HG03378 (cell line): ENCODE measurements around the gene KLK13.

Experiments
- ATAC-seq: cut with Tn5 transposase; IDR thresholded peaks from one replicate; pipeline ENCODE4 v1.9.1; 2021; ENCODE audit warnings: mild to moderate bottlenecking, moderate library complexity; ENCODE audit not compliant: unreplicated experiment

Gene KLK13

DNA sequence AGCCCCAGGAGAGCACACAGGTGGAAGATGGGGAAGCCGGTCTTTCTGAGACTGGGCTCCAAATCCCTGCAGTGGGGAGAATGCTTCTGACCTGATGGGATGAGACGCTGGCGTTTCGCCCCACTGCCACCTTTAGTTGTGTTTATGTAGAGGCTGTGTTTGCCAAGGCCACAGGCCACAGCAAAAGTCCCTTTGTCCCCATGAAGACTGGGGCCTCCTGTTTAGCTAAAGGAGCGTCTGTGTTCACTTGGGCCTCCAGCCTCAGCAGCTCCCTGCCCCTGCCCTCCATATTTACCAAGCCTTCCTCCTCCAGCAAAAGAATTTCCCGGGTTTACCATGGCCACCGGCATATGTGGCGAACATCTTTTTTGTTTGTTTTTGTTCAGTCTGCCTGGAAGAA, 28.2 kb upstream of the KLK13 start:
- no peak for ATAC-seq

DNA sequence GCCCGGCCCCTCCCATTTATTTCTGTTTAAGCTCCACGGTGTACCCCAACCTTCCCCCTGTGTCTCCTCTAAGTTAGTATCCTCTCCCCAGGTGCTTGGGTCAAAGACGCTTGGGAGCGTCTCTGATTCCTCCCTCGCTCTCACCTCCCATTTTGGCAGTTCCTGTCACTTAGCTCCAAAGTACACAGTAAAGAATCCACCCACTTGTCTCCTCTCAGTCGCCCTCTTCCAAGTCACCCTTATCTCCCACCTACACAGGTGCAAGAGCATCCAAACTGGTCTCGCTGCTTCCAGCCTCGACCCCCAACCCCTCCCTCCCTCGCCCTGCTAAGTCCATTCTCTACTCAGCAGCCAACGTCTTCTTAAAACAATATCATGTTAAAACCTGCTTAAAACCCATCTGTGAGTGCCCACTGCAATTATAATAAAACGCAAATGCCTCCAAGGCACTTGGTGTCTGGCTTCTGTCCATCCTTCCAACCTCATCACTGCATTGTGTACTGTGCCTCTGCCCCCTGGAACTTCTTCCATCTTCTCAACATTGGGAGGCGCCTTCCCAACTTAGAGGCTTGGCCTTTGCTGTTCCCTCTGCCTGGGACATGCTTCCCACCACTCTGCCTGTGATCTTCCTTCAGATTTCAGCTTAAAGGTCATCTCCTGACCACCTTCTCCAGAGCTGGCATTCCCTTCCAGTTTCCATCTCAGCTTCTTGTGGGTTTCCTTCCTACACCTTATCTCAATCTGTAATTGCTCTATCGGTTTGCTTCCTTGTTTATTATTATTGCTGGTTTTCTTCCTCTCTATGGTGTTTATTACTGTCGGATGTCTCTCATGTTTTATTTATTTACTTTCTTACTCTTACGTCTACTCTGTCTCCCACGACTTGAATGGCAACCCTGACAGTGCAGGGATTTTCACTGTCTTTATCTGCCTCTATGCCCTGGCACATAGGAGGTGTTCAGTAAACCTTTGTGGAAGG, 27.3 kb upstream of the KLK13 start:
- ATAC-seq = no peak

DNA sequence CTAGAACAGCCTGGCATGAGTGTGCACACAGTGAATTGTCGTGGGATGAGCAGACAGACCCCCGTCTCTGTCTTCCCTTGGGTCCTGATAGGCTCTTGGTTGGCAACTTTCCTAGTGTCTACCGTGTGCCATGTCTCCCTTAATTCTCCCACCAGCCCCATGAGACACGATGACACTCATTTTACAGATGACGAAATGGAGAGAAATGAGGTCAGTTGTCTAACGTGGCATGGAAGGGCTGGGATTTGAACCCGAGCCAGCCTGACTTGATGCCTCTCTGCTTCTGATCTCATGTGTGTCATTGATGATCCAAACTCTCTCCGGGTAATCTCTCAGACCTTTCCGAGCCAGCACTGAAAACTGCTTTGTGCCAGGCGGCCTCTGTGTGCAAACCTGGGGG, 26.2 kb upstream of the KLK13 start:
- no peak for ATAC-seq

DNA sequence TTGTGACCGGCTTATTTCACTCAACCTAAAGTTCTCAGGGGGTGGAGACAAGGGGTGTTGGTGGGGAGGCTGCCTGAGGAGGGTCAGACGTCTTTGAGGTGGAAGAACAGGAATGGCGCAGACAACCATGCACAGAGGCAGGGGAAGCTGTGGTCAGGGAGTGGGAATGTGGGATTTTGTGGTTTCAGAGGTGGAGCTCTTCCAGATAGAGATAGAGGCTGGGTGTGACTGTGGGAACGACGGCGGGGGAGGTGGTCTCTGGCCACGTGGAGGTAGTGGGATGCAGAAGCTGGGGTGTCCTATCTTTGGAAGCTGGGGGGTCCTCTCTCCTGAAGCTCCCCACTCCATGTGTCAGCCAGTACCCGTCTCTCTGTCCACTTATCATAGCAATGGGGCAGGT, 25.6 kb upstream of the KLK13 start:
- ATAC-seq = no peak

DNA sequence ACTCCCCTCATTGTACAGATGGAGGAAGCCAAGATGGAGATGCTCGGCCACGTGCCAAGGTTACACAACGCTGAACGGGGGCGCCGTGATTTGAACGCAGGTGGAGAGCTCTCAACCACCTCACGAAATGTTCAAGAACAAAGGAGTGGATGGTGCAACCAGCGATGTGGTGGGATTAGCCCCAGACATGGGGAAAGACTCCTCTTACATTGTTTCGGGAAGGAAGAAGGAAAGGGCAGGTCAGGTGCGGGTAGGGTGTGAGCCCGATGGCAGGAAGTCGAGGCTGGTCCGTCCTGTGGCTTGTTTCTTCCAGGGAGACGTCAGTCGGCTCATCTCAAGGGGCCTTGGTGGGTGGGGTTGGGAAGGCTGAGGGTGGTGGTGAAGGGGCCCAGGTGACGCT, 24.9 kb upstream of the KLK13 start:
- ATAC-seq = no peak

DNA sequence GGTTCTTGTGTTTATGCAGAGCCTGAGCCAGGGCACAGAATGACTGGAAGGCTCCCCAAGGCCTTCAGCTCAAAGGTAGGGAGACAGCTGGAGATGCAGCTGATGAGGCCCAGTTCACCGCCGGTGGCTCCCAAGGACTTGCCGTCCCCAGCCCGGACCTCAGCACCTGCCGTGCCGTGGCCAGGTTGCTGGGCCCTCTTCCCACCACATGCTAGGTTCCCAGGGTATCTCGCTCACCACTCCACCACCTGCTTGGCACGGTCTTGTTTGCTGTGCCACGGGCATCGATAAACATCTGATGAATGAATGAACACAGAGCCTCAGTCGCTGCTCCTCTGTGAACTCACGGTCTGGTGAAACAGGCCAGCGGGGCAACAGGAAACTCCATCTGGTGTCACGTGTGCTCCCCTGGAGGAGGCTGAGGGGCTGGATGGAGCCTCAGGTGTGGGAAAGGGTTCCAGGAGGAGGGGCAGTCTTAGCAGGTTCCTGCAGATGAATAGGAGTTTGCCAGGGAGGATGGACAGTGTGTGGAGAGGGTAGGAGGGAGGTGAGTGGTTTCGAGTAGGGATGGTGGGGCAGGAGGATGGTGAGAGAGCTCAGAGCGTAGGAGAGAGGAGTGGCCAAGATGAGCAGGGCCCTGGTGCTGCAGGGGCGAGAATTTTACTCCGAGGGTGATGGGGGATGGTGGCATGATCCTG, 21.4 kb upstream of the KLK13 start:
- ATAC-seq = no peak

DNA sequence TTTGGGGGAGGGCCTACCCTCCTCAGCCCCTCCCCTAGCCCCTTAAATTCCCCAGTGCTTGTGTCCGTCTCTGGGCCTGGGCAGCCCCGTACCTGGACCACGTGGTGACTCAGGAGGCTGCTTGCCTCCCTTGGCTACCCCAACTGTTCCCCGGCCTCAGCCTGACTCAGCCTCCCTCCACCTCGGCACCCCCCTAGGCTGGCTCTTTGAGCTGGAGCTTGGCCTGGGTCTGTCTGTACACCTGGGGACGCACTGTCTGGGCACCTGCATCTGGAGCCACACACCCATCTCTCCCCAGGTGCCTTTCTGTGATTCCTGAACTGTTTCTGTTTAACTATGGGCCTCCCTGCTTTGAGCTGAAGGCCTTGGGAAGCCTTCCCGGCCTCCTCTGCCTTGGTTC, 19.6 kb upstream of the KLK13 start:
- ATAC-seq = no peak

DNA sequence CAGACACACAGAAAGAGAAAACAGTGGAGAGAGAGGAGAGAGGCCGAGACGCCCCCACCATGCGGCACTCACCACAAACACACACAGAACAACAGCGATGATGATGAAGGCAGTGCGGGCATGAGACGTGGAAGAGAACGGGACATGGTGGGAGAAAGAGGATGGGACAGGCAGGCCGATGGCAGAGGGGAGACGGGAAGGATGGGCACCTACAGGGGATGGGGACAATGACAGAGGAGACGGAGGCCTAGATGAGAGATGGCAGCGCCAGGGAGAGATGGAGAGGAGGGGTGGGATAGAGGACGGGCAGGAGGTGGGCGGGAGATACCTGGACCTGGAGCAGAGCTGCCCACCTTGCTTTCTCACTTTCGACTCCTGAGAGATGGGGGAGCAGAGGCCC, 18.9 kb upstream of the KLK13 start:
- ATAC-seq = no peak

DNA sequence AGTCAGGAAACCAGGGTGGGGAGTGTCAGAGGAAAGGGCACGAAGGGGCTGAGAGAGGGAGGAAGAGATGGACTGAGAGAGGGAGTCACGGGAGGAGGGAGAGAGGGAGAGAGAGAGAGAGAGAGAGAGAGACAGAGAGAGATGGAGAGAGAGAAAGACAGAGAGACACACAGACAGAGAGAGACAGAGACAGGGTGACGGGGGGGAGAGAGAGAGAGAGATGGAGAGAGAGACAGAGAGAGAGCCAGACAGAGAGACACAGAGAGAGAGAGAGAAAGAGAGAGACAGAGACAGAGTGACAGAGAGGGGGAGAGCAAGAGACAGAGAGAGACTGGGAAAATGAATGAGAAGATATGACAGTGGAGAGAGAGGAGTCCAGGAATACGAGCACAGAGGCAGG, 18.3 kb upstream of the KLK13 start:
- ATAC-seq = no peak

DNA sequence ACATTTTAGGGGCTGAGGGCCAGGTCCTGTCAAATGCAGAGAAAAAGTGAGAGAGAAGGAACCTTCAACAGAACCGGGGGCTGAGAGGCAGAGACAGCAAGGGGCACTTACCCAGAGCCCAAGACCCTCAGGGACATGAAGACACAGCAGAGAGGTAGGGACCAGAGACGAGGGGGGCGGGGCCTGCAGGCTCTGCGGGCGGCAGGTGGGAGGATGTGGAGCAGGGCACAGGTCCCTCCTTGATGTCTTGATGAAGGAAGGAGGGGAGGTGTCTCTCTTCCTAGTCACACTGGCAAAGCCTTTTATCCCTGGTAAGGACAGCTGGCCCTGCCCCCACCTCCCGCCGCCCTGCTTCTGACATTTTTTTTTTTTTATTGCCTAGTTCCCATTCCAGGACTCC, 17.7 kb upstream of the KLK13 start, which contains the start of gene KLK14:
KLK14 (minus strand) TSS at position 277 of the 400 bp plus-strand sequence; CDS start at position 4, 273 bp downstream.
- ATAC-seq = no peak

DNA sequence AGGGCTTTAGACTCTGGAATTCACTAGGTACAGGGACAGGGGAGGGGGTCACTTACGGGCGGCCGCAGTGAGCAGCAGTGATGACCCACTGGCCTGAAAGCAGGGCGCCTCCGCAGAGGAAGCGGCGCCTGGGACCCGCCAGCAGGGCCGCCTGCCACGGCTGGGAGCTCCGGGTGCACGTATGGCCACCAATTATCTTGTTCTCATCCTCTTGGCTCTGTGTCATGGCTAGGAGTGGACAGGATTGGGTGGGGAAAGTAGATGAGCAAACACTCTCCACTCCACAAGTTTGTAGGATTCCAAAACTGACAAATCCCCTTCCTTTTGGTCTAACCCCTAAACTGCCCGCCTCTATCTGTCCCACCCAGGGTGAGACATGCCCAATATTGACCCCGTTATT, 16.6 kb upstream of the KLK13 start:
- no peak for ATAC-seq

DNA sequence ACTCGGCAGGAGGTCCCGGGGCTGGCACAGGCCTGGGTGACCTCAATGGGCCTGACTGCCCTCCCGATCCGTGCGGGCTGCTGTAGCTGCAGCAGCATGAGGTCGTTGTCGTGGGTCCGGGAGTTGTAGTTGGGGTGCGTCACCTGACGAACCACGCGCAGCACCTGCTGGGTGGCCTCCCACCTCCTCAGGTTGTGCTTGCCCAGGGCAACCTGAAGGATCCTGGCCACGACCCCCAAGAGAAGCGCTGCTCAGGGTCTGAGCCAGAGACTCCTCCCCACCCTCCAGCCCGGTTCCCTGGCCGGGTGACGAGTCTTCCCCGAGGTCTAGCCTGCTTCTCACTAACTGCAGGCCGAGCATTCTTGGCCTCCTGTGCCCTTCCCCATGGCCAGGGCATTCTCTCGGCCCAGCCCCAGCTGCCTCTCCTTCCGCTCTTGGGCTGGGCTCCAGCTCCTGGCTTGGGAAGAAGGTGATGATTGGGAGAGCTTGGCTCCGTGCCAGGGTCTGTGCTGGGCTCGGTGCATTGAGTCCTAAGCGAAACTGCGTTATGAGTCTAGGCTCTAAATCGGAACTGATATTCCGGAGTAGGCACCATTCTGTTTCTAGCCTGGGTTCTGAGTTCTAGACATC, 14.7 kb upstream of the KLK13 start:
- ATAC-seq = no peak

DNA sequence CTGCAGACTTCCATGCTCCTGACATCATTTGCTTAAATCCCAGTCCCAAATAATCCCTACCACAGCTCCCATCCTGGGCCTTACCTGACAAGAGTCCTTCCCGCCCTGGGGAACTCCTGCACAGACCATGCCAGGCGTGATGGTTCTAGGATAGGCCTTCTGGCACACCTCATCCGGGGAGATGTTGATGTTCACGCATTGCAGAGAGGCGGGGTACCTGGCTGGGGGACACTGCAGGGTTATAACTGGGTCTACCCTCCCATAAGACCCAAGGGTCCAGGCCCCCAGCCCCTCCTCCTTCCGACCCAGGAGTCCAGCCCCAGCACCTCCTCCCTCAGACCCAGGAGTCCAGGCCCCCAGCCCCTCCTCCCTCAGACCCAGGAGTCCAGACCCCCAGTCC, 13.8 kb upstream of the KLK13 start:
- no peak for ATAC-seq

DNA sequence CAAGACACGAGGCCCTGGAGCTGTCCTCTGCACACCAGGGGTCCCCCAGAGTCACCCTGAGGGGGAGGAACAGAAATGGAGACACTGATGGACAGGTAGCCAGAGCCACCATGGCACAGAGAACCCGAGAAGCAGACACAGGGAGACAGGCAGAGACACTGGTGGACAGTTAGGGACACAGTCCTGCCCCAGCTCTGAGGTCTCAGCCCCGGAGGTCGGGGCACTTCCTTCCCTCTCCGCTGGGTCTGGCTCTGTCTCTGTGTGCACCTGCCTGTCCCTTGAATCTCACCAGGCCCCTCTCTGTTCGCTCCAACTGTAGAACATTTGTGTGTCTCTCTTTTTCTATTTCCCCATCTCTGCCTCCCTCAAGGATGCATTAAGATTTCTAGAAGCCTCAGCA, 13.2 kb upstream of the KLK13 start:
- ATAC-seq = no peak

DNA sequence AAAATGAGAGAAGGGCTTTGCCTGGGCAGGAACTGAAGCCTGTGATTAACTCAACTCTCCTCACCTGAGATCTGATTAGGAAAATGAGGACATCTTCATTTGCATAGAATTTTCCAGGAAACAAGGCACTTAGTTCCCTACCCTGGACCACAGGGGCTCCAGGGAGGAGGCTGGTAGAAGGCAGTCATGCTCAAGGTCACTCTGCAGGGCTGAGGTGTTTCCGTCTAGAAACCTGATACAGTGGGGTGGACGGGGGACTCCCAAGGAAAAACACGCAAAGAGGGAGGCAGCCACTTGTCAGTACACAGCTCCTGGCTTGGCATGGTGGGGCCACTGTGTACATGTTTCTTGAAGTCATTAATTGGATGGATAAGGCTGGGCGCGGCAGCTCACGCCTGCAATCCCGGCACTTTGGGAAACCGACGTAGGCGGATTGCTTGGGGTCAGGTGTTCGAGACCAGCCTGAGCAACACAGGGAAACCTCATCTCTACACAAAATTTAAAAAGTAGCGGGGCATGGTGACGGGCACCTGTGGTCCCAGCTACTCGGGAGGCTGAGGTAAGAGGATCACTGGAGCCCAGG, 11.8 kb upstream of the KLK13 start:
- ATAC-seq = no peak

DNA sequence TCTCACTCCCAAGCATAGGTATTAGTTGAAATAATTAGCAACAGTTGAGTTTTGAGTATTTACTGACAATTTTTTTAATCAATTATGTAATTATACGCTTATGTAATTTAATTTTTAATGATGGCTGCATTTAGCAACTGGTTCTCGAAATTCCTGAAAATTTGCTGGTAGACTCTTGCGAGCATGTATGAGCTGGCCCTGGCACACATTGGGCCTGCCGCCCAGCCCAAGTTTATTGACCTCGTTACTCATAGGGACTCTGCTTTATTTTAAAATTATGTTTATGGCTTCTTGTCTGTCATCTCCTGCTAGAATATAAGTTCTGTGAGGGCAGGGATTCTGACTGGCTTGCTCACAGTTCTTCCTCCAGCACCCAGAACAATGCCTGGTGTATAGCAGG, 11.1 kb upstream of the KLK13 start:
- no peak for ATAC-seq

DNA sequence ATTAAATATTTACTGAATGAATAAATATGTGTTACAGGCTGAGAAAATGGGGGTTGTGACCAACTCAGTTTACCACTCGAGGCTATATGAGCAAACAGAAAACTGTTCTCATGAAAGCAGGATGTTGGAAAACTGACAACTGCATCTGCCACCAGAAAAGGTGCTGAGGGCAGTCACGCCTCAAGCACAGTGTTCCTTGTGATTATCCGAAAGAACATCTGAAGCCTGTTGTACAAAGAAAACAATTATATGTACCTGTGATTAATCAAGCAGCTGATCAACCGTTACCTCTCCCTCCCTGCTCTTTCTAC, 6.2 kb upstream of the KLK13 start:
- no peak for ATAC-seq

DNA sequence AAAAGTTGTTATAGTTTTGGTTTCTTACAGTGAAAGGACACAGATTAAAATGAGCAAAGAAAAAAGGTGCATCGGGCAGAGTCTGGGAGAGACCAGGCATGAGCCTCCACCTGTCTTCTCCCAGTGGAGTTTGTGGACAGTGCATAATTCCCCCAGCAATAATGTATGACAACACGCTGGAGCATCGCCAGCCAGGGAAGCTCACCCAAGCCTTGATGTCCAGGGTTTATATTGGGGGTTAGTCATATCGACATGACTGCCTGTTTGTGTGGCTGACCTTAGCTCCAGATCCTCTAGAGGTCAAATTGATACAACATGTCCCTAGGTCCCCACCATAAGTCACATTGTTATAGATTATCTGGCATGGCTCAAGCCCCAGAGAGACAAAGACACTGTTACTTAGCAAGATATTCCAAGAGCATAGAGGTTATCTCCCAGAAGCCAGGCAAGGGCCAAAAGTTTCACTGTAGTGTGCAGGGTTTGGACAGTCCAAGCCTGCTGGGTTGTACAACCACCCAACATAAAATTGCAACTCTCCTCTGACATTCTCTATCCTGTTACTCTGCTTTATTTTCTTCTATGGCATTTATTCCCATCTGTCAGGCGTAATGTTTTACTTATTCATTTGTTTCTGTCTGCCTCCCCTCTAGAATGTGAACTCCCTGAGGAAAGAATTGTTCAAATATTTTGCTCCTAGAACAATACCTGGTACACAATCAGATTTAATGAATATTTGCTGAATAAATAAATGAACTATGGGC, 5.6 kb upstream of the KLK13 start:
- ATAC-seq = no peak

DNA sequence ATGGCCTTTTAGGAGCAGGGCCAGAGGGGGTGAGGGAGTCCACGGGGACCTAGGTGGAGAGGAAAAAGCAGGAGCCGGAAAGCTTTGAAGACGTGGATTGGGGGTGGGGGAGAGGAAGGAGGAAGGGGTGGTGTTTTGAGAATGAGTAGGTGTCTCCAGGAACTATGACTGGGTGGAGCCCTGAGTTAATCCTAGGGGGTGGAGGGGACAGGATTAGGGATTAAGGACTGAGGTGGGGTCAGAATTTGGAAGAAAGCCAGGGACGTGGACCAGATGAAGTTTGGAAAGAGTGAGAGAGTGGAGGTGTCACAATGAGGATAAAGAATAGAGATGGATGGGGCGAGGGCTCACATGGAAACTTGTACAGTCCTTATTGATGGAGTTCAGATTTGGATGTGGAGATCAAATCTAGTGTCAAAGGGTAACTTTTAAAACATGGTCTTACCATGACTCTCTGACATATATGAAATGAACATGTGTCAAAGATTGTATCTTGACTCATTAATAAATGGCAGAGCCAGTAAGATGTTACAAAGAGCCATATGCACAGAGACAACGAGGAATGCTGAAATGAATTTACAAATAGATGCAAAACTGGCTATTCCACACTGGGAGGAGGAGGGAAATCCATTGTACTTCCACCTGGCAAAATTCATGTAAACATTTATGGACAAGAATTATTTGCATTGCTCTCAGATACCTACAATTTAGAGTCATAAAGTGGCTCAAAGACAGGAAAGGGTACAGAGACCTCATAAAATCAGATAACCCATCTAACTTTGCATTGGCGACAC, 1.7 kb upstream of the KLK13 start:
- ATAC-seq = no peak
